Kidney epithelial cell (primary cell): ENCODE measurements around the gene NEK7. TPM values are rescaled to one million over a fixed set of nuclear protein-coding genes. Genes with fewer than 3 reads are reported as not detected.

ENCODE experiments used
- DNase-seq: peaks from one replicate; pipeline ENCODE4 v3.0.0-alpha.2; 2010; ENCODE audit warnings: low read depth
- H3K27me3 ChIP-seq: 2 replicates; pipeline ENCODE4 v1.6.0; 2011; ENCODE audit warnings: low read length; ENCODE audit not compliant: control insufficient read depth, insufficient read depth
- H3K36me3 ChIP-seq: 2 replicates; pipeline ENCODE4 v1.5.1; 2011; ENCODE audit warnings: low read length; ENCODE audit not compliant: control insufficient read depth, insufficient read depth
- H3K4me3 ChIP-seq: 2 replicates; pipeline ENCODE4 v1.5.1; 2011; ENCODE audit warnings: low read depth, mild to moderate bottlenecking, control low read depth, low read length
- total RNA-seq: library from RNA; depleted of rRNA; stranded (reverse); fragments of >200 nt; gene quantifications from 2 replicates; pipeline ENCODE4 v1.2.3, GENCODE V29; 2015
- TF ChIP-seq, protein P1 (sequence below): IDR thresholded peaks from 2 replicates; pipeline ENCODE4 v1.5.1; 2011; ENCODE audit warnings: mild to moderate bottlenecking, moderate library complexity, low read length, control low read depth, inconsistent platforms; ENCODE audit not compliant: insufficient read depth, poor library complexity, severe bottlenecking

NEK7 gene
- total RNA-seq, 1 donor from 2014 or later = 27.7 TPM

DNA sequence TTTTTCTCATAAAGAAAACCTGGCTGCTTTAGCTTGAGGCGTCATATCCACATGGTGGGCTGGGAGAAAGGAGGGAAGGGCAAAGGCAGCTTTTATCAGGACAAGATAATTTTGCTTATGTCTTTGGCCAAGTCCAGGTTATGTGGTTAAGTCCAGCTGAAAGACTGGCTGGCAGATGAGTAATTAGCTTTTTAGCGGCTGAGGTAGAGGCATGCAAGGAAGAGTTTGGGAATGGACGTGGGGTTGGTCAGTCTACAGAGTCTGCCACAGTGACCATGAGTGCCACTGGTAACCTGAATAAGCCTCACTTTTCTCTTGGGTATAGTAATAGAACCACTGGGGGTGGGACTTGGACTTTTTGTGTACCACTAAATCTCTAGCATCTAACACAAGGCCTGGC lies 39.8 kb downstream of the NEK7 start:
- Histone ChIP-seq H3K4me3 (no peak overlapping the region), H3K27me3 (no peaks in the 10 kb centered on the region), H3K36me3 (no peaks in the 10 kb centered on the region)
- TF ChIP-seq, protein P1, sequence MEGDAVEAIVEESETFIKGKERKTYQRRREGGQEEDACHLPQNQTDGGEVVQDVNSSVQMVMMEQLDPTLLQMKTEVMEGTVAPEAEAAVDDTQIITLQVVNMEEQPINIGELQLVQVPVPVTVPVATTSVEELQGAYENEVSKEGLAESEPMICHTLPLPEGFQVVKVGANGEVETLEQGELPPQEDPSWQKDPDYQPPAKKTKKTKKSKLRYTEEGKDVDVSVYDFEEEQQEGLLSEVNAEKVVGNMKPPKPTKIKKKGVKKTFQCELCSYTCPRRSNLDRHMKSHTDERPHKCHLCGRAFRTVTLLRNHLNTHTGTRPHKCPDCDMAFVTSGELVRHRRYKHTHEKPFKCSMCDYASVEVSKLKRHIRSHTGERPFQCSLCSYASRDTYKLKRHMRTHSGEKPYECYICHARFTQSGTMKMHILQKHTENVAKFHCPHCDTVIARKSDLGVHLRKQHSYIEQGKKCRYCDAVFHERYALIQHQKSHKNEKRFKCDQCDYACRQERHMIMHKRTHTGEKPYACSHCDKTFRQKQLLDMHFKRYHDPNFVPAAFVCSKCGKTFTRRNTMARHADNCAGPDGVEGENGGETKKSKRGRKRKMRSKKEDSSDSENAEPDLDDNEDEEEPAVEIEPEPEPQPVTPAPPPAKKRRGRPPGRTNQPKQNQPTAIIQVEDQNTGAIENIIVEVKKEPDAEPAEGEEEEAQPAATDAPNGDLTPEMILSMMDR = no peak
- DNase-seq = no peak

GRCh38 chr1:198197285-198197684 lies 40.5 kb downstream of the NEK7 start:
- TF ChIP-seq, protein P1 = no peak
- DNase-seq = no peak
- Histone ChIP-seq H3K4me3 (no peak overlapping the region), H3K27me3 (no peaks in the 10 kb centered on the region), H3K36me3 (no peaks in the 10 kb centered on the region)

DNA sequence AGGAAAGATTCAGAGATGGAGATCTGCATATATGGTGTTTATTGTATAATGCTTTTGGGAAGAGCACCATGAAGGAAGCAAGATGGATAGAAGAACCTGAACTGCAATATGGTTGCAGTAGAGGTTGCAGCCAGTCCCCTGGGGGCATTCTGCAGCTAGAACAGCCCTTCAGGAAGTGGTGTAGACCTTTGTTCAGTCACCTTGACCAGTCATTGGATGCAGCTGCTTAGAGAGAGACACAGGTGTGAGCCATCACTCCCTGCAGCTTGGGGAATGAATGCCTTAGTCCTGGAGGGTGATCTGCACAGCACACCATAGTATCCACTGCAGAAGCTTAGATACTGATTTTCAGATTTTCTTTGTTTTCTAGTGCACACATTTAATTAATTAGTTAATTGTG lies 42.3 kb downstream of the NEK7 start:
- Histone ChIP-seq H3K27me3 (no peaks in the 10 kb centered on the region), H3K36me3 (no peaks in the 10 kb centered on the region), H3K4me3 (no peak overlapping the region)
- TF ChIP-seq, protein P1 = no peak
- no peak for DNase-seq

- Histone ChIP-seq H3K36me3 (no peaks in the 10 kb centered on the region), H3K4me3 (no peak overlapping the region), H3K27me3 (no peaks in the 10 kb centered on the region)
- TF ChIP-seq, protein P1 = no peak
- no peak for DNase-seq
These were observed 45.4 kb downstream of the NEK7 start for GRCh38 chr1:198201956-198202784.

GRCh38 chr1:198203434-198203833 lies 46.6 kb downstream of the NEK7 start:
- TF ChIP-seq, protein P1 = no peak
- H3K36me3 ChIP-seq = no peaks in the 10 kb centered on the region
- no peak for DNase-seq
- no peaks in the 10 kb centered on the region for H3K27me3 ChIP-seq
- H3K4me3 ChIP-seq = no peak overlapping the region
